C4-2B (cell line): Measurements from ENCODE around the gene NDRG3.

Experiments used
- H3K27ac ChIP-seq: fragments of 450-650 bp; 2 replicates; pipeline ENCODE4 v1.5.1; 2017
- CTCF ChIP-seq: fragments of 450-650 bp; conservative IDR thresholded peaks from 2 replicates; pipeline ENCODE4 v1.5.1; 2017; ENCODE audit warnings: mild to moderate bottlenecking
- ZFX ChIP-seq: fragments of 450-650 bp; IDR thresholded peaks from 2 replicates; pipeline ENCODE4 v1.6.1; 2017

Gene NDRG3

GRCh38 chr20:36785308-36785707 lies 39.4 kb upstream of the NDRG3 start:
- no peak overlapping the region for H3K27ac ChIP-seq
- TF ChIP-seq CTCF = no peak
- TF ChIP-seq ZFX = no peak

GRCh38 chr20:36784900-36785299 lies 39.0 kb upstream of the NDRG3 start:
- TF ChIP-seq ZFX = no peak
- no peak for TF ChIP-seq CTCF
- no peak overlapping the region for H3K27ac ChIP-seq

GRCh38 chr20:36784116-36784515 lies 38.2 kb upstream of the NDRG3 start:
- H3K27ac ChIP-seq = no peak overlapping the region
- TF ChIP-seq CTCF (no peak), ZFX (no peak)

GRCh38 chr20:36779656-36780025 lies 33.8 kb upstream of the NDRG3 start:
- TF ChIP-seq ZFX (no peak), CTCF (no peak)
- H3K27ac ChIP-seq = no peak overlapping the region

- TF ChIP-seq ZFX (no peak), CTCF (no peak)
- H3K27ac ChIP-seq = no peak overlapping the region
Measured at GRCh38 chr20:36778831-36779655, 33.2 kb upstream of the NDRG3 start.

GRCh38 chr20:36777576-36777975 lies 31.7 kb upstream of the NDRG3 start:
- TF ChIP-seq CTCF (no peak), ZFX (no peak)
- no peak overlapping the region for H3K27ac ChIP-seq

GRCh38 chr20:36777167-36777566 lies 31.3 kb upstream of the NDRG3 start:
- TF ChIP-seq CTCF (no peak), ZFX (no peak)
- no peak overlapping the region for H3K27ac ChIP-seq
